A673 (cell line): ENCODE data around the gene PTH1R.

Source experiments
- CTCF ChIP-seq: fragments of 300-800, 200-600 bp; sonication (generic); conservative IDR thresholded peaks from 2 replicates; pipeline ENCODE4 v1.5.1; 2017; ENCODE audit warnings: low read depth, mild to moderate bottlenecking, antibody characterized with exemption, low read length, moderate library complexity, mixed read lengths
- EZH2 ChIP-seq: fragments of 200-600 bp; sonication (generic); IDR thresholded peaks from 2 replicates; pipeline ENCODE4 v1.6.1; 2017; ENCODE audit warnings: borderline replicate concordance, low read depth, mild to moderate bottlenecking, mixed read lengths, antibody characterized with exemption, low read length; ENCODE audit not compliant: poor library complexity, severe bottlenecking

GRCh38 chr3:46868287-46868686 lies 9.2 kb upstream of the PTH1R start:
- TF ChIP-seq CTCF (no peak), EZH2 (no peak)
